ENCODE measurements around the gene MAZ.

Gene MAZ

GRCh38 chr16:29811896-29812665 is 5.8 kb downstream of the MAZ start, which contains the start of gene PRRT2:
PRRT2 (plus strand) TSS chr16:29812193; CDS start chr16:29813055, 862 bp downstream.
- peak within 1 kb of the TSS; percentile 34 for H3K4me3 ChIP-seq (ENCODE audit: low read depth, low read length)
- peak; percentile 79 for DNase-seq (ENCODE audit: low read depth)
- TF ChIP-seq MYC (IDR thresholded peaks at IDR 0.05; ENCODE audit: low read depth, low read length) (no peak), POLR2A (IDR thresholded peaks at IDR 0.05; ENCODE audit: extremely low read depth, insufficient read length) (no peak)
- TF ChIP-seq, protein P1, sequence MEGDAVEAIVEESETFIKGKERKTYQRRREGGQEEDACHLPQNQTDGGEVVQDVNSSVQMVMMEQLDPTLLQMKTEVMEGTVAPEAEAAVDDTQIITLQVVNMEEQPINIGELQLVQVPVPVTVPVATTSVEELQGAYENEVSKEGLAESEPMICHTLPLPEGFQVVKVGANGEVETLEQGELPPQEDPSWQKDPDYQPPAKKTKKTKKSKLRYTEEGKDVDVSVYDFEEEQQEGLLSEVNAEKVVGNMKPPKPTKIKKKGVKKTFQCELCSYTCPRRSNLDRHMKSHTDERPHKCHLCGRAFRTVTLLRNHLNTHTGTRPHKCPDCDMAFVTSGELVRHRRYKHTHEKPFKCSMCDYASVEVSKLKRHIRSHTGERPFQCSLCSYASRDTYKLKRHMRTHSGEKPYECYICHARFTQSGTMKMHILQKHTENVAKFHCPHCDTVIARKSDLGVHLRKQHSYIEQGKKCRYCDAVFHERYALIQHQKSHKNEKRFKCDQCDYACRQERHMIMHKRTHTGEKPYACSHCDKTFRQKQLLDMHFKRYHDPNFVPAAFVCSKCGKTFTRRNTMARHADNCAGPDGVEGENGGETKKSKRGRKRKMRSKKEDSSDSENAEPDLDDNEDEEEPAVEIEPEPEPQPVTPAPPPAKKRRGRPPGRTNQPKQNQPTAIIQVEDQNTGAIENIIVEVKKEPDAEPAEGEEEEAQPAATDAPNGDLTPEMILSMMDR (IDR thresholded peaks at IDR 0.05; ENCODE audit: low read depth, low read length): no peak
- TF ChIP-seq, protein P2, sequence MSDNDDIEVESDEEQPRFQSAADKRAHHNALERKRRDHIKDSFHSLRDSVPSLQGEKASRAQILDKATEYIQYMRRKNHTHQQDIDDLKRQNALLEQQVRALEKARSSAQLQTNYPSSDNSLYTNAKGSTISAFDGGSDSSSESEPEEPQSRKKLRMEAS (IDR thresholded peaks at IDR 0.05; ENCODE audit: low read depth, low read length): no peak

GRCh38 chr16:29812754-29813643 is 6.7 kb downstream of the MAZ start:
- TF ChIP-seq POLR2A (IDR thresholded peaks at IDR 0.05; ENCODE audit: extremely low read depth, insufficient read length) (no peak), MYC (IDR thresholded peaks at IDR 0.05; ENCODE audit: low read depth, low read length) (no peak)
- TF ChIP-seq, protein P2 (IDR thresholded peaks at IDR 0.05; ENCODE audit: low read depth, low read length): no peak
- TF ChIP-seq, protein P1 (IDR thresholded peaks at IDR 0.05; ENCODE audit: low read depth, low read length): no peak
- DNase-seq (ENCODE audit: low read depth): no peak
- no peak overlapping the region for H3K4me3 ChIP-seq (ENCODE audit: low read depth, low read length)

DNA sequence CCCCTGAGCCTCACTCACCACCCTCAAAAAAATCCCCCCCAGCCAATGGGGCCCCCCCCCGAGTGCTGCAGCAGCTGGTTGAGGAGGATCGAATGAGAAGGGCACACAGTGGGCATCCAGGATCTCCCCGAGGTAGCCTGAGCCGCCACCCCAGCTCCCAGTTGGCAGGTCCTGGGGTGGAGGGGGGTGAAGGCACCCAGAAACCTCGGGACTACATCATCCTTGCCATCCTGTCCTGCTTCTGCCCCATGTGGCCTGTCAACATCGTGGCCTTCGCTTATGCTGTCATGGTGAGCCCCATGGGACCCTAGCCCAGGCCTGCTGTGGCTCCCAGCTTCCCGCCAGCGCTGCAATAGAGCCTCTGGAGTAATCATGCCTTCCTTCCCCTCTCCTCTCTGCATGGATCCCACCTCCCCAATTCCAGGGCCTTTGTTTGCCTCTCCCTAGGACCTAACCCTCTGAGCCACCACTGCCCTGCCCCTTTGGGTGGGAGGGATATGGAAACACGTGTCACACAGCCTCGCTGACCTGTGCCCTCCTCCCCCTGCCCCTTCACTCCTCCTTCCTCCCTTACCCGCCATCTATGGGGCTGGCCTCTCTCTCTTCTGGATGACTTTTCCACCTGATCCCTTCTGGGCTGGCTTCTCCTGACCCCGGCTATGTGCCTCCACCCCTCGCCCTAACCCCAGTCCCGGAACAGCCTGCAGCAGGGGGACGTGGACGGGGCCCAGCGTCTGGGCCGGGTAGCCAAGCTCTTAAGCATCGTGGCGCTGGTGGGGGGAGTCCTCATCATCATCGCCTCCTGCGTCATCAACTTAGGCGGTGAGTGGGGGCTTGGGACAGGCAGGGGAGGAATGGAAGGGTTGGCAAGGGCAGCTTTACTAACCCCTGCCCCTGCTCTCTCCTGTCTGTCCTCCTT is 7.6 kb downstream of the MAZ start:
- TF ChIP-seq MYC (IDR thresholded peaks at IDR 0.05; ENCODE audit: low read depth, low read length) (peak; percentile 75), POLR2A (IDR thresholded peaks at IDR 0.05; ENCODE audit: extremely low read depth, insufficient read length) (no peak)
- TF ChIP-seq, protein P2 (IDR thresholded peaks at IDR 0.05; ENCODE audit: low read depth, low read length): peak; percentile 81
- peak; percentile 74 for DNase-seq (ENCODE audit: low read depth)
- no peak overlapping the region for H3K4me3 ChIP-seq (ENCODE audit: low read depth, low read length)

DNA sequence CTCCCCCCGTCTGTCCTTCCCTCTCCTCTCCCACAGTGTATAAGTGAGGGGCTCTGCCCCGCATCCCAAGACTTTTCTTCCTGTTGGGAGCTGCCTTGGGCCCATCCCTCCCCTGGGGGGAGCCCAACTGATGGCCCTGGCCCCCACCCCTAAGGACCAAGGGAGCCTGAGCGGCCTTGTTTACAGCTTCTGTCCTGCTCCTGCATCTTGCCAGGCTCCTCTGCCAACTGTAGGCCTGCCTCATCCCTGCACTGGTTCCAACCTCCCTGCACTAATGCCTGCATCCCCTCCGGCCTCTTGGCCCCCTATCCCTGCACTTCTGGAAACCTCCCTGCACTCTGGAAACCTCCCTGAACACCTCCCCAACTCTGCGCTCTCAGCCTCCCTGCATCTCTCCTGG is 8.3 kb downstream of the MAZ start:
- TF ChIP-seq, protein P2 (IDR thresholded peaks at IDR 0.05; ENCODE audit: low read depth, low read length): no peak
- TF ChIP-seq, protein P1 (IDR thresholded peaks at IDR 0.05; ENCODE audit: low read depth, low read length): no peak
- no peak for TF ChIP-seq MYC (IDR thresholded peaks at IDR 0.05; ENCODE audit: low read depth, low read length)
- TF ChIP-seq POLR2A (IDR thresholded peaks at IDR 0.05; ENCODE audit: extremely low read depth, insufficient read length): no peak
- no peak for DNase-seq (ENCODE audit: low read depth)
- H3K4me3 ChIP-seq (ENCODE audit: low read depth, low read length): no peak overlapping the region

DNA sequence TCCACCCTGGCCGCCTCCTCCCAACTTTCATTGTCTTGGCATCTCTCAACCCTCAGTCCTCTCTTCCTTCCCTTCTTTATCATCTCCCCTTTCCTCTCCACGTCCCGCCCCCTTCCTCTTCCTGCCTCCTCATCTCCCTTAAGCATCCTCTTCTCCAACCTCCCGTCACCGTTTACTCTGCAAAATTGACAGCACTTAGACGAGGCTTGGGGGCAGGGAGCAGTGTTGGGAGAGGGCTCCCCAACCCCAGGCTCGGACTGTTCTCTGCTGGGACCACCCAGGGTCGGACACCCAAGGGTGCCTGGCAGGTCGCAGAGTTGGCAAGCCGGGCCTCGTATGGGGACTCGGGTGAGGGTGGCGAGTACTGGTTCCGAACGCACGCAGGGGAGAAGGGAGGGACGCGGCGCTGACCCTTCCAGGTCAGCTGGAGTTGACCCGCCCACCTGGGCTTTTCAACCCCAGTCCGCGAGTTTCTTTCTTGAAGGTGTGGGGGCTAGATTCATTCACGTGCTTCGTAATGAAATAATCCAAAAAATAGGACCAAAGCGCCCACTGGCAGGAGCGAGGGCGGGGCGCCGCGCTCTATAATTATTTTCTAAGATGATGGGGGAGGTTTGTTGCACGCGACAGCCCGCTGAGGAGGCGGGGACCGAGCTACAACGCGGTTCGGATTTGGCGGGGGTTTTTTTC is 8.8 kb downstream of the MAZ start:
- no peak for DNase-seq (ENCODE audit: low read depth)
- H3K4me3 ChIP-seq (ENCODE audit: low read depth, low read length): peak overlapping the region; percentile 80
- TF ChIP-seq MYC (IDR thresholded peaks at IDR 0.05; ENCODE audit: low read depth, low read length) (no peak), POLR2A (IDR thresholded peaks at IDR 0.05; ENCODE audit: extremely low read depth, insufficient read length) (no peak)
- TF ChIP-seq, protein P1 (IDR thresholded peaks at IDR 0.05; ENCODE audit: low read depth, low read length): no peak
- TF ChIP-seq, protein P2 (IDR thresholded peaks at IDR 0.05; ENCODE audit: low read depth, low read length): no peak

Measured in NB4 (cell line).